ENCODE measurements around the gene TTLL5.
A peak's percentile ranks its signal among the peaks of the same experiment; 100 is the strongest.

TTLL5 gene

GRCh38 chr14:75732888-75733287 is 71.8 kb downstream of the TTLL5 start:
- DNase-seq (ENCODE audit: low read depth), result no peak

GRCh38 chr14:75734854-75735253 is 73.8 kb downstream of the TTLL5 start:
- no peak for DNase-seq (ENCODE audit: low read depth)

GRCh38 chr14:75736845-75737485 is 75.9 kb downstream of the TTLL5 start:
- DNase-seq (ENCODE audit: low read depth), result no peak

- peak; percentile 3 for DNase-seq (ENCODE audit: low read depth)
These were observed 77.1 kb downstream of the TTLL5 start for GRCh38 chr14:75738192-75738591.

GRCh38 chr14:75742867-75743266 is 81.8 kb downstream of the TTLL5 start:
- DNase-seq (ENCODE audit: low read depth), result no peak

- DNase-seq (ENCODE audit: low read depth), result no peak
These were observed 86.9 kb downstream of the TTLL5 start for GRCh38 chr14:75747899-75748298.

GRCh38 chr14:75748336-75748735 is 87.3 kb downstream of the TTLL5 start:
- peak; percentile 26 for DNase-seq (ENCODE audit: low read depth)

GRCh38 chr14:75751296-75751695 is 90.2 kb downstream of the TTLL5 start:
- peak; percentile 79 for DNase-seq (ENCODE audit: low read depth)

- peak; percentile 2 for DNase-seq (ENCODE audit: low read depth)
These were observed 91.0 kb downstream of the TTLL5 start for GRCh38 chr14:75752086-75752485.

GRCh38 chr14:75752907-75753594 is 92.0 kb downstream of the TTLL5 start:
- peak; percentile 62 for DNase-seq (ENCODE audit: low read depth)

- no peak for DNase-seq (ENCODE audit: low read depth)
These were observed 92.7 kb downstream of the TTLL5 start for GRCh38 chr14:75753696-75754095.

GRCh38 chr14:75757644-75758402 is 96.8 kb downstream of the TTLL5 start:
- DNase-seq (ENCODE audit: low read depth), result no peak

- DNase-seq (ENCODE audit: low read depth), result no peak
These were observed 103.0 kb downstream of the TTLL5 start for GRCh38 chr14:75764020-75764419.

- no peak for DNase-seq (ENCODE audit: low read depth)
These were observed 108.1 kb downstream of the TTLL5 start for GRCh38 chr14:75769047-75769685.

GRCh38 chr14:75770635-75771034 is 109.6 kb downstream of the TTLL5 start:
- DNase-seq (ENCODE audit: low read depth), result no peak

- DNase-seq (ENCODE audit: low read depth), result no peak
These were observed 110.5 kb downstream of the TTLL5 start for GRCh38 chr14:75771595-75771994.

GRCh38 chr14:75773046-75773445 is 112.0 kb downstream of the TTLL5 start:
- DNase-seq (ENCODE audit: low read depth), result no peak

GRCh38 chr14:75781096-75781495 is 120.0 kb downstream of the TTLL5 start:
- no peak for DNase-seq (ENCODE audit: low read depth)

- DNase-seq (ENCODE audit: low read depth), result peak; percentile 11
These were observed 122.1 kb downstream of the TTLL5 start for GRCh38 chr14:75783184-75783583.

- peak; percentile 34 for DNase-seq (ENCODE audit: low read depth)
These were observed 122.7 kb downstream of the TTLL5 start for GRCh38 chr14:75783602-75784313.

GRCh38 chr14:75784314-75784686 is 123.3 kb downstream of the TTLL5 start:
- DNase-seq (ENCODE audit: low read depth), result no peak

GRCh38 chr14:75793806-75794205 is 132.8 kb downstream of the TTLL5 start:
- DNase-seq (ENCODE audit: low read depth), result peak; percentile 18

Measured in EH (cell line).